GM18861 (cell line): ENCODE results near the gene CLTCL1.
"Not testable (repeated sequence)": the region's sequence is repeated elsewhere in the genome, so short reads cannot be mapped to it uniquely, and the experiment has no call there.

ENCODE experiments used
- ATAC-seq: cut with Tn5 transposase; IDR thresholded peaks from one replicate; pipeline ENCODE4 v1.9.1; 2021; ENCODE audit not compliant: unreplicated experiment

CLTCL1 gene

GRCh38 chr22:19177164-19178064 lies 114.1 kb downstream of the CLTCL1 start:
- no peak for ATAC-seq

DNA sequence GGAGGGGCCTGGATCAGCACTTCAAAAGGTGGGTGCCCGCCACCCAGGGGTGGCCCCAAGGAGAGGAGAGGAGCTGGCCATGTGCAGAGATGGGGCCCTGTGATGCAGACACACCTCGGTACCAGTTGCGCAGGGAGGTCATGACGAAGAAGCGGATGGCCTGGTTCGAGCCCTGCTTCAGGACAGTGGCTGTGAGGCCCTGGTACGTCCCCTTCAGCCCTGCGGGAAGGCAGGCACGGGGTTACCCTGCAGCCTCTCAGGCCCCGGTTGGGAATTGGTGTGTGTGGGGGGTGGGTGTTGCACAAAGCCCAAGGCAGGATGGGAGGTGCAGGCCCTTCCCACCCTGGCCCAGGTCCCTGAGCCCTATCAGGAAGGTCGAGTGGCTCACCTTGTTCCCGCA lies 114.8 kb downstream of the CLTCL1 start:
- ATAC-seq, result no peak

GRCh38 chr22:19176175-19176643 lies 115.3 kb downstream of the CLTCL1 start:
- no peak for ATAC-seq

GRCh38 chr22:19175602-19176174 lies 115.8 kb downstream of the CLTCL1 start:
- no peak for ATAC-seq

GRCh38 chr22:19175026-19175601 lies 116.4 kb downstream of the CLTCL1 start:
- ATAC-seq, result no peak

- no peak for ATAC-seq
Observed at GRCh38 chr22:19174106-19175025, 117.2 kb downstream of the CLTCL1 start.

DNA sequence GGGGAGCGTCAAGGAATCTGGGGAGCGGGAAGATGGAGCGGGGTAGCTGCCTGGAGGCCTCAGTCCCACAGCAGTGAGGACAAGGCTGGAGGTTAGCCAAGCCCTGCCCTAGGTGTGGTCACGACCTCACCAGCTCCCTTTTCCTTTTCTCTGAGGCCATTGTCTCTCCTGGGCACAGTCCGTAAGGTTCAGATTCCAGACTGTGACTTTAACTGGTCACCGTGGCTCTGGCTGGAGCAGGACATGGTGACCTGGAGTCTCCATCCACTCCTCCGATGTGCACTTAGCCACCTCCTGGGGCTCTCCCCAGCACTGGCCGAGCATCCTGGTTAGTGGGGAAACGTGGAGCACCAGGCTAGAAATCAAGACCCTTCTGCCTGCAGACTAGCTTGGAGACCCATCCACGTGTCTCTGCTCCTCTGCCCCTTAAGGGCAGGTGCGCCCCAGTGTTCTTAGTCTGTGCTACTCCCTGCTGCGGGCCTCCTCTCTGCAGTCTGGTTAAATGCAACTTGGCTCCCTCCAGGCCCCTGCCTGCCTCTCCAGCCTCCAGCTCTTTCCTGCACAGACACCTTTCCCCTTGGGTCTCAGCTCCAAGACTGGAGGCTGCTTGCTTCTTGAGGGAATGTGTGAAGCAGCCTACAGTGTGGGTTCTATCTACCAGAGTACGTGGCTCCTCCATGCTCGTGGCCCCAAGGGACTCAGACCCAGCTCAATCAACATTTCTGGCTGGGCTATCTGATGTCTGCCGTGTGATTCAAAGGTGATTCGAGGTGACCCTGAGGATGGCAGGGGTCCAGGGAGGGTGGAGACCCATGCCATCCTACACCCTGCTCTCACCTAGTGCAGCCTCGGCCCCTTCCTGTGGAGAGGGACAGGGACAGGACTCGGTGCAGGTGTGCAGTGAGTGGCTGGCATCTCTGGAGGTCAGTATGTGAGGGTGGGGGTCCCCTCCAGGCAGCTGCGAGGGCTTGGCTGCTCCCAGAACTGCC lies 118.2 kb downstream of the CLTCL1 start:
- no peak for ATAC-seq

- no peak for ATAC-seq
Observed at GRCh38 chr22:19172213-19173046, 119.1 kb downstream of the CLTCL1 start.

DNA sequence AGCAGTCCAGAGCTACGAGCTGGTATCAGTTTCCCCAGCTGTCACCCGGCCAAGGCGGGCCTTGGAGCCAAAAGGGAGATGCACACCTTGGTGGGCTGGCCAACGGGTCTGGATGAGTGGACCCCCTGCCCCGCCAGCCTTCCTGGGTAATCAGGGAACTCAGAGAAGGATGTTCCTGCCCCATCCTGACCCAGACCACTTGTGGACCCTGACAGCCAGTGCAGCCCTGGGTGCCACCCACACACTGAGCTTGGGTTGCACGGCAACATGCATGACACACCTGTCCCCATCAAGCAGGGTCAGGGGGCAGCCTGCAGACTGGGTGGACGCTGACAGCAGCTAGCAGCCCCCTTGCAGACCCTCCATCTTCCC lies 121.6 kb downstream of the CLTCL1 start:
- ATAC-seq, result no peak

- no peak for ATAC-seq
Observed at GRCh38 chr22:19169002-19169946, 122.2 kb downstream of the CLTCL1 start.

DNA sequence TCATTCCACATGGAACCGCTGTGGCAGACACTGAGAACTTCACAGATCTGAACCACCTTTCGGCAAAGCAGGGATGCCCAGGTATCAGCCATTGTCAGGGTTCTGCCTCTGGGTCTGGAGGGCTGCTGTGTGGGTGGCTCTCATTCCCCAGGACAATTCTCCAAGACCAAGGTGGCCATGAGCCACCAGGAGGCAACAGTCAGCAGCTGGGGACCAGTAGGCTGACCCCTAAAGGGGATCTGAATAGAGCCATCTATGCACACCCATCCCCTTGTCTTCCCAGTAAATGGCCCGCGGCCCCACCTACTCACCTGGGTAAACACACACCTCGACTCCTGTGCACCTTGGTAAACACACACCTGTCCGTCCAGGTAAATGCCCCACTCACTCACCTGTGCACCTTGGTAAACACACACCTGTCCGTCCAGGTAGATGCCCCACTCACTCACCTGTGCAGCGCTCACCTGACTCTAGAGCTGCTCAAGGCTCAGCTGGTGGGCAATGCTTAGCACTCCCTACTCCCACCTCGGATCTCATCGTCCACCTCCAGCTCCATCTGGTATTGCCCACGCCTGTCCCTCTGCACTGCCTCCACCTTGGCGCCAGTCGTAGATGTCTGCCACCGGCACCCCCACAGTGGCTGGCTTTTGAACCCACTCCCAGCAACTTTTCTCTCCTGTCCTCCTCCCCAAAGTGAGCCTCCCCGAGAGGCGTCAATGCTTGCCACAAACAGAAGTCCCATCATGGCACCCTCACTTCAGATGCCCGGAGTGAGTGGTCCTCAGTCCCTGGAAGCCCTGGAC lies 123.2 kb downstream of the CLTCL1 start:
- no peak for ATAC-seq

GRCh38 chr22:19167106-19167869 lies 124.2 kb downstream of the CLTCL1 start:
- no peak for ATAC-seq

- no peak for ATAC-seq
Observed at GRCh38 chr22:19166421-19166820, 125.1 kb downstream of the CLTCL1 start.

DNA sequence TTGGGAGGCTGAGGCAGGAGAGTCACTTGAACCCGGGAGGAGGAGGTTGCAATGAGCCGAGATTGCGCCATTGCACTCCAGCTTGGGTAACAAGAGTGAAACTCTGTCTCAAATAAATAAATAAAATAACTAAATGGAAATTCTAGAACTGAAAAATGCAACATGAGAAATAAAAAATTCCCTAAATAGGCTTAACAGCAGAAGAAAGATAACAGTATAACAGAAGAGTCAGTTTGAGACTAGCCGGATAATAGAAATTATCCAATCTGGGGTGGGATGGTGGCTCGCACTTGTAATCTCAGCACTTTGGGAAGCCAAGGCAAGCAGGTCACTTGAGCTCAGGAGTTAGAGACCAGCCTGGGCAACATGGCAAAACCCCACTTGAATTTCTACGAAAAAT lies 127.1 kb downstream of the CLTCL1 start:
- ATAC-seq, result no peak

GRCh38 chr22:19158649-19159048 lies 132.9 kb downstream of the CLTCL1 start:
- not testable (repeated sequence) for ATAC-seq

DNA sequence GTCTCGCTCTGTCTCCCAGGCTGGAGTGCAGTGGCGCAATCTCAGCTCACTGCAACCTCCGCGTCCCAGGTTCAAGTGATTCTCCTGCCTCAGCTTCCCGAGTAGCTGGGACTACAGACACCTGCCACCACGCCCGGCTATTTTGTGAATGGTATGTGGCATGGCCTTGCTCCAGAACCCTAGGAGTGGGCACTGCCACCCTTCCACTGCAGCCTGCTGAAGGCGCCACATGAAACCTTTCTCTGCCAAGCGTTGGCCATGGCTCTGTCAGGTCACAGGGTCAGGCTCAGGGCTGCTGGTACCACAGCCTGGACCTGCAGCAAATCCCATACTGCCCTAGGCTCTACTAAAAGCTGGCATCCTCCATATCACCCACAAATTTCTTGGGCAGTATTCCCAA lies 135.4 kb downstream of the CLTCL1 start:
- ATAC-seq, result not testable (repeated sequence)
